HepG2 (cell line): ENCODE data around the gene EXOSC9. TPM values are rescaled to one million over a fixed set of nuclear protein-coding genes. Genes with fewer than 3 reads are reported as not detected.

Experiments
- ATAC-seq: fragments of 200-7000 bp; cut with Tn5 transposase; 3 replicates; pipeline ENCODE4 v1.9.1; 2020; ENCODE audit warnings: mild to moderate bottlenecking, moderate library complexity
- BruUV-seq: library from RNA; stranded (reverse); fragments of 400-500 nt; replicated peaks from 2 replicates; lab custom pipeline; 2021; lab: Mats Ljungman, UMichigan
- CTCF ChIA-PET: fragments of 300-600 bp; formaldehyde crosslinking; extraction: SDS; loops from one replicate; lab custom pipeline; 2021; ENCODE audit warnings: low total read pairs, inconsistent platforms, low intra/inter-chr PET ratio; lab: Yijun Ruan, JAX
- POLR2A ChIA-PET: fragments of 350-600 bp; sonication (Branson Sonifier 250); formaldehyde crosslinking; loops from one replicate; lab custom pipeline; 2020; ENCODE audit warnings: antibody characterized with exemption, inconsistent platforms; lab: Yijun Ruan, JAX
- DNase-seq: peaks from one replicate; pipeline ENCODE4 v3.0.0-alpha.2; 2015; ENCODE audit warnings: low spot score
- FAIRE-seq: peaks from 3 replicates; lab custom pipeline; 2011; peaks lifted over from hg19 to GRCh38; lab: Jason Lieb, UNC
- H2AFZ ChIP-seq: one replicate; pipeline ENCODE4 v1.6.1; 2011; ENCODE audit warnings: low read length, inconsistent platforms
- H3K27ac ChIP-seq: fragments of 300-600 bp; 3 replicates; pipeline ENCODE4 v1.8.0; 2011; ENCODE audit warnings: mixed run types, mild to moderate bottlenecking, mixed read lengths, low read length, inconsistent platforms; ENCODE audit not compliant: insufficient read depth; ENCODE audit errors: extremely low read length
- H3K27me3 ChIP-seq, 2 experiments: fragments of 200-600 bp in 1 of 2; 2 replicates in 1 of 2; 3 replicates in 1 of 2; pipeline versions ENCODE4 v1.6.0 to v1.8.0; 2011; ENCODE audit warnings: low read length in 2 of 2, mild to moderate bottlenecking in 2 of 2, moderate library complexity in 2 of 2, inconsistent platforms in 1 of 2; ENCODE audit not compliant: insufficient read depth in 2 of 2, control insufficient read depth in 1 of 2
- H3K36me3 ChIP-seq, 2 experiments: fragments of 200-600 bp in 1 of 2; replicated peaks in 1 of 2; 2 replicates in 1 of 2; 3 replicates in 1 of 2; pipeline versions ENCODE4 v1.5.1 to v1.8.0; 2011; ENCODE audit warnings: low read length in 2 of 2, inconsistent platforms in 1 of 2; ENCODE audit not compliant: insufficient read depth in 2 of 2, control insufficient read depth in 1 of 2
- H3K4me1 ChIP-seq: 2 replicates; pipeline ENCODE4 v1.5.1; 2012; ENCODE audit warnings: low read length, inconsistent platforms; ENCODE audit not compliant: insufficient read depth
- H3K4me2 ChIP-seq: 2 replicates; pipeline ENCODE4 v1.6.0; 2011; ENCODE audit warnings: low read depth, low read length, inconsistent platforms
- H3K4me3 ChIP-seq, 3 experiments: fragments of 200-600 bp in 1 of 3; sonication (generic), shearing (Covaris generic) in 1 of 3; replicated peaks in 1 of 3; 2 replicates each; pipeline ENCODE4 v1.5.1; 2011 to 2016; ENCODE audit warnings: low read length in 3 of 3, inconsistent platforms in 2 of 3, low read depth in 2 of 3, mild to moderate bottlenecking in 2 of 3, control low read depth in 1 of 3, mixed read lengths in 1 of 3; ENCODE audit not compliant: insufficient read depth in 1 of 3
- H3K79me2 ChIP-seq: one replicate; pipeline ENCODE4 v1.6.1; 2011; ENCODE audit warnings: low read length, inconsistent platforms; ENCODE audit not compliant: insufficient read depth
- H3K9ac ChIP-seq: 2 replicates; pipeline ENCODE4 v1.6.0; 2011; ENCODE audit warnings: mild to moderate bottlenecking, low read depth, low read length, inconsistent platforms; ENCODE audit not compliant: insufficient read depth
- H3K9me3 ChIP-seq: 2 replicates; pipeline ENCODE4 v1.5.1; 2012; ENCODE audit warnings: mild to moderate bottlenecking, low read length
- H4K20me1 ChIP-seq: 2 replicates; pipeline ENCODE4 v1.6.0; 2011; ENCODE audit warnings: inconsistent platforms, mild to moderate bottlenecking, low read length, moderate library complexity; ENCODE audit not compliant: insufficient read depth
- AGO2 ChIP-seq: fragments of 200-400 bp; formaldehyde crosslinking; optimal IDR thresholded peaks from 2 replicates; pipeline ENCODE3; 2017; ENCODE audit warnings: mild to moderate bottlenecking, low read depth, low read length, moderate library complexity
- DPF2 ChIP-seq: sonication (generic); formaldehyde crosslinking; IDR thresholded peaks from 2 replicates; pipeline ENCODE4 v1.4.0; 2020; ENCODE audit warnings: mild to moderate bottlenecking, low read depth, missing genetic modification reagents, borderline replicate concordance
- IRX3 ChIP-seq: sonication (generic); formaldehyde crosslinking; IDR thresholded peaks from 2 replicates; pipeline ENCODE4 v1.8.1; 2023; ENCODE audit warnings: mild to moderate bottlenecking, low read depth, missing genetic modification reagents, borderline replicate concordance
- MAZ ChIP-seq, 2 experiments: sonication (generic) in 1 of 2; formaldehyde crosslinking in 1 of 2; IDR thresholded peaks; 2 replicates each; pipeline versions ENCODE4 v1.5.0 to v1.6.1; 2012 to 2020; ENCODE audit warnings: low read depth in 2 of 2, mild to moderate bottlenecking in 2 of 2, borderline replicate concordance in 1 of 2, improper control_type of control experiment in 1 of 2, low read length in 1 of 2, missing genetic modification reagents in 1 of 2, moderate library complexity in 1 of 2
- MLXIP ChIP-seq: sonication (generic); formaldehyde crosslinking; IDR thresholded peaks from 2 replicates; pipeline ENCODE4 v1.9.0; 2021; ENCODE audit warnings: missing genetic modification reagents, borderline replicate concordance
- NBN ChIP-seq: fragments of 450-650 bp; conservative IDR thresholded peaks from 2 replicates; pipeline ENCODE4 v1.6.1; 2017
- NKX3-1 ChIP-seq: sonication (generic); formaldehyde crosslinking; IDR thresholded peaks from 2 replicates; pipeline ENCODE4 v1.5.0; 2020; ENCODE audit warnings: missing genetic modification reagents
- PHB2 ChIP-seq: fragments of 450-650 bp; IDR thresholded peaks from 2 replicates; pipeline ENCODE4 v1.6.1; 2018; ENCODE audit not compliant: partially characterized antibody
- POLR2G ChIP-seq: fragments of 200-400 bp; formaldehyde crosslinking; IDR thresholded peaks from 2 replicates; pipeline ENCODE4 v1.6.1; 2018; ENCODE audit warnings: mild to moderate bottlenecking, low read depth, low read length, moderate library complexity
- PRPF4 ChIP-seq: fragments of 200-400 bp; formaldehyde crosslinking; IDR thresholded peaks from 2 replicates; pipeline ENCODE4 v1.6.1; 2016; ENCODE audit warnings: low read length, low read depth; ENCODE audit not compliant: poor library complexity, severe bottlenecking
- TCF12 ChIP-seq, 2 experiments: fragments of 450-650 bp in 1 of 2; sonication (generic) in 1 of 2; formaldehyde crosslinking in 1 of 2; IDR thresholded peaks; 2 replicates each; pipeline versions ENCODE4 v1.6.1 to v1.8.0; 2017 to 2022; ENCODE audit warnings: antibody characterized with exemption in 1 of 2, mild to moderate bottlenecking in 1 of 2, missing genetic modification reagents in 1 of 2, moderate library complexity in 1 of 2
- ZBTB42 ChIP-seq: sonication (generic); formaldehyde crosslinking; IDR thresholded peaks from 2 replicates; pipeline ENCODE4 v1.5.0; 2020; ENCODE audit warnings: mild to moderate bottlenecking, missing genetic modification reagents
- ZC3H4 ChIP-seq: sonication (generic); formaldehyde crosslinking; IDR thresholded peaks from 2 replicates; pipeline ENCODE4 v1.4.0; 2020; ENCODE audit warnings: missing genetic modification reagents, borderline replicate concordance
- ZFAT ChIP-seq: sonication (generic); formaldehyde crosslinking; conservative IDR thresholded peaks from 2 replicates; pipeline ENCODE4 v1.8.1; 2023; ENCODE audit warnings: missing genetic modification reagents, inconsistent platforms
- ZNF205 ChIP-seq: IDR thresholded peaks from 2 replicates; pipeline ENCODE4 v1.6.1; 2018; ENCODE audit warnings: missing biosample characterization, missing genetic modification reagents
- ZNF292 ChIP-seq: sonication (generic); formaldehyde crosslinking; IDR thresholded peaks from 2 replicates; pipeline ENCODE4 v1.8.1; 2022; ENCODE audit warnings: mild to moderate bottlenecking, low read depth, missing genetic modification reagents, borderline replicate concordance
- ZNF337 ChIP-seq: sonication (generic); formaldehyde crosslinking; IDR thresholded peaks from 2 replicates; pipeline ENCODE4 v1.5.1; 2020; ENCODE audit warnings: missing genetic modification reagents, low read depth, mild to moderate bottlenecking, borderline replicate concordance
- ZNF710 ChIP-seq: sonication (generic); formaldehyde crosslinking; IDR thresholded peaks from 2 replicates; pipeline ENCODE4 v1.5.0; 2020; ENCODE audit warnings: mild to moderate bottlenecking, missing genetic modification reagents, borderline replicate concordance
- ZNF737 ChIP-seq: sonication (generic); formaldehyde crosslinking; IDR thresholded peaks from 2 replicates; pipeline ENCODE4 v1.5.0; 2020; ENCODE audit warnings: missing genetic modification reagents, mild to moderate bottlenecking, borderline replicate concordance
- WGBS: methylation state at CpG from one replicate; pipeline ENCODE4 v1.1.6; 2017; ENCODE audit warnings: low lambda C conversion rate; 5-methylcytosine and 5-hydroxymethylcytosine counted together
- in situ Hi-C: cut with HindIII; loops from 2 replicates; pipeline ENCODE4 v1.10.0; 2017; ENCODE audit warnings: low pct_unique_long_range_greater_than_20kb; ENCODE audit not compliant: extremely low pct_ligation_motif_present
- intact Hi-C: fragments of 100-400 bp; cut with micrococcal nuclease; formaldehyde crosslinking; loops from one replicate; pipeline ENCODE4 v1.10.0; 2022; ENCODE audit not compliant: unreplicated experiment
- polyA plus RNA-seq, 8 experiments: library from polyadenylated mRNA; depleted of rRNA in 3 of 8; stranded (reverse) in 7 of 8; unstranded in 1 of 8; fragments of >200 nt; fragmentation: Illumina TruSeq in 4 of 8; extraction: Trizol in 4 of 8; gene quantifications; 2 replicates each; pipeline versions ENCODE4 v1.2.1 to v1.2.3, GENCODE V29; 2011 to 2016; ENCODE audit warnings: low read depth in 4 of 8, missing spikeins in 1 of 8, mixed read lengths in 1 of 8; ENCODE audit not compliant: insufficient read depth in 1 of 8
- total RNA-seq, 5 experiments: library from RNA; depleted of rRNA; stranded (reverse); fragments of >200 nt; fragmentation: Illumina TruSeq; extraction: Trizol; gene quantifications; 2 replicates each; pipeline ENCODE4 v1.2.3, GENCODE V29; 2016; ENCODE audit warnings: low read depth in 1 of 5

EXOSC9 gene
- total and polyA plus RNA-seq, 2 of the 13 experiments (the other 11 are each of a cell fraction or from before 2014, with no cell fraction given) = 26.0 to 48.0 TPM

GRCh38 chr4:121800638-121800960, 524 bp upstream of the EXOSC9 start:
- CTCF ChIA-PET = no interaction called here
- no peak for TF ChIP-seq ZBTB42 (CRISPR knock-in tag)
- TF ChIP-seq ZFAT (CRISPR knock-in tag) = no peak
- no peak for TF ChIP-seq ZNF205
- no peak for TF ChIP-seq ZNF292 (CRISPR knock-in tag)
- no peak for TF ChIP-seq DPF2 (CRISPR knock-in tag)
- no peak for TF ChIP-seq ZNF337 (CRISPR knock-in tag)
- no peak for TF ChIP-seq ZNF710 (CRISPR knock-in tag)
- no peak for TF ChIP-seq NBN
- no peak for TF ChIP-seq NKX3-1 (CRISPR knock-in tag)
- TF ChIP-seq ZC3H4 (CRISPR knock-in tag) = peak; percentile 82
- 0 out of 2 replicates have a peak, but pooled peaks have one; percentile 4 for TF ChIP-seq IRX3 (CRISPR knock-in tag)
- no peak for TF ChIP-seq MLXIP (CRISPR knock-in tag)
- no peak for TF ChIP-seq AGO2
- TF ChIP-seq POLR2G = no peak
- TF ChIP-seq ZNF737 (CRISPR knock-in tag) = no peak
- no peak for TF ChIP-seq TCF12 (IDR thresholded peaks at IDR 0.05)
- TF ChIP-seq TCF12 (CRISPR knock-in tag; IDR thresholded peaks at IDR 0.05) = no peak
- TF ChIP-seq MAZ (IDR thresholded peaks at IDR 0.05; ENCODE audit: borderline replicate concordance, low read depth, low read length) = no peak
- TF ChIP-seq MAZ (CRISPR knock-in tag; IDR thresholded peaks at IDR 0.05; ENCODE audit: low read depth) = no peak
- no peak for TF ChIP-seq PHB2
- TF ChIP-seq PRPF4 = peak; percentile 54

More at GRCh38 chr4:121800638-121800960, 524 bp upstream of the EXOSC9 start:
- Histone ChIP-seq H3K79me2 (peaks cover 19% of the 10 kb centered on the region), H2AFZ (peak overlapping the region; percentile 66), H3K27ac (peak overlapping the region; percentile 93), H3K4me2 (peak overlapping the region; percentile 97), H3K4me1 (peaks cover 52% of the 10 kb centered on the region), H3K9me3 (no peaks in the 10 kb centered on the region), H3K36me3 (peaks cover 6 to 14% of the 10 kb centered on the region in 2 experiments; a peak in 4 of 5 replicates), H3K9ac (peak overlapping the region; percentile 87), H3K4me3 (peak overlapping the region; percentile 79 to 86 (median 84)), H3K27me3 (no peaks in the 10 kb centered on the region; a peak in 1 of 5 replicates), H4K20me1 (no peaks in the 10 kb centered on the region)
- FAIRE-seq (no peak), ATAC-seq (peak; percentile 38), DNase-seq (no peak)
- BruUV-seq = TSS peak; percentile 99
- in situ Hi-C loops (no loop called here), intact Hi-C loops (loop anchor here (5.0 kb wide), 1 partner anchor 123 kb away; no protein-coding TSS in a partner anchor)
- POLR2A ChIA-PET = interaction anchor here (1.0 to 2.6 kb wide), 6 partner anchors 10 to 105 kb away, joined by 3 to 14 read pairs (median 7); partner anchors contain the start of genes ANXA5, BBS7 and CCNA2
- WGBS = 53% methylated on average over 8 of the region's 8 CpGs
